CD1c-positive myeloid dendritic cell (primary cell): Measurements from ENCODE around the gene GARIN5B.
A peak's percentile ranks its signal among the peaks of the same experiment; 100 is the strongest.

Experiments
- DNase-seq: peaks from one replicate; pipeline ENCODE4 v3.0.0-alpha.2; 2016; ENCODE audit errors: extremely low spot score

The GARIN5B gene

DNA sequence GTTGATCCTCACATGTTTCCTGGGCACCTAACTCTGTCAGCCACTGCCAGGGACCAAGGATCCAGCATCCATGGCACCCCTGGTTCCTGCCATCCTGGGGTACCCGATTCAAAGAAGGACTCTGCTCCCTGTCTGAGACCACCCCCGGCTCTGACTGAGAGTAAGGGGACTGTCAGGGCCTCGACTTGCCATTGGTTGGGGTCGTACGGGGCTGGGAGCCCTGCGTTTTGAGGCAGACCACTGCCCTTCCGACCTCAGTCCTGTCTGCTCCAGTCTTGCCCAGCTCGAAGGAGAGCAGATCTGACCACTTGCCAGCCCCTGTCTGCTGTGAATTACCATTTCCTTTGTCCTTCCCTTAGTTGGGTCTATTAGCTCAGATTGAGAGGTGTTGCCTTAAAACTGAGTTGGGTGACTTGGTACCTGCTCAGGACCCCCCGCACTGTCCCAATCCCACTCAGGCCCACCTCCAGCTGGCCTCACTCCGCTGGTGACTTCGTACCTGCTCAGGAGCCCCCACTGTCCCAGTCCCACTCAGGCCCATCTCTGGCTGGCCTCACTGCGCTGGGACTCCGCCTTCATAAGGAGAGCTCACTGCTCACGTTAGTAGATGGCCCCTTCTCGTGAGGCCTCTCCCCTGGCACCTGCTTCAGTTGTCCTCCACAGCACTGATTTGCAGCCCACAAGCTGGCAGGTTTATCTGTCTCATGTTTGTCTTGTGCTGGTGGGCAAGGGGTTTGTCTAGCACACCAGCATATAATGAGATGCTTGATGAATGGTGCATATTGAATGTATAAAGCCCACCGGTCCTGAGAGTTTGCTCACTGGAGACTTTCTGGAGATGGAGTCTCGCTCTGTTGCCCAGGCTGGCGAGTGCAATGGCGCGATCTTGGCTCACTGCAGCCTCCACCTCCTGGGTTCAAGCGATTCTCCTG lies 26.6 kb upstream of the GARIN5B start:
- no peak for DNase-seq

DNA sequence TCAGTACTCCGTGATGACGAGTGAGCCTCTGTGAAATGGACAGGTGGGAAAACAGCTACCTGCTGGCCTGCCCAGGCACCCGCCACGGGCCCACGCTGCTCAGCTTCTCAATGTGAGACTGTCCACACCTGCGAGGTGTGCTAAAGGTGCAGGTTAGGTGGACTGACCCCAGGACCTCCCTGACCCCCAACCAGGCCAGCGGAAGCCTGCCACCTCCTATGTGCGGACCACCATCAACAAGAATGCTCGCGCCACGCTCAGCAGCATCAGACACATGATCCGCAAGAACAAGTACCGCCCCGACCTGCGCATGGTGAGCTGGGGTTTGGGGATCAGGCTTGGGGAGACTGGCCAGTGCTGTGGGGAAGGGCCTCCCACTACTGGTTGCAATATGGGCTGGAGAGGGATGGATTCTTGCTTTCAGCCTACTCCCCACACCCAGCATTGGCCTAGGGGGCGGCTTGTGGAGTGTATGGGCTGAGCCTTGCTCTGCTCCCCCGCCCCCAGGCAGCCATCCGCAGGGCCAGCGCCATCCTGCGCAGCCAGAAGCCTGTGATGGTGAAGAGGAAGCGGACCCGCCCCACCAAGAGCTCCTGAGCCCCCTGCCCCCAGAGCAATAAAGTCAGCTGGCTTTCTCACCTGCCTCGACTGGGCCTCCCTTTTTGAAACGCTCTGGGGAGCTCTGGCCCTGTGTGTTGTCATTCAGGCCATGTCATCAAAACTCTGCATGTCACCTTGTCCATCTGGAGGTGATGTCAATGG lies 24.9 kb upstream of the GARIN5B start:
- no peak for DNase-seq

DNA sequence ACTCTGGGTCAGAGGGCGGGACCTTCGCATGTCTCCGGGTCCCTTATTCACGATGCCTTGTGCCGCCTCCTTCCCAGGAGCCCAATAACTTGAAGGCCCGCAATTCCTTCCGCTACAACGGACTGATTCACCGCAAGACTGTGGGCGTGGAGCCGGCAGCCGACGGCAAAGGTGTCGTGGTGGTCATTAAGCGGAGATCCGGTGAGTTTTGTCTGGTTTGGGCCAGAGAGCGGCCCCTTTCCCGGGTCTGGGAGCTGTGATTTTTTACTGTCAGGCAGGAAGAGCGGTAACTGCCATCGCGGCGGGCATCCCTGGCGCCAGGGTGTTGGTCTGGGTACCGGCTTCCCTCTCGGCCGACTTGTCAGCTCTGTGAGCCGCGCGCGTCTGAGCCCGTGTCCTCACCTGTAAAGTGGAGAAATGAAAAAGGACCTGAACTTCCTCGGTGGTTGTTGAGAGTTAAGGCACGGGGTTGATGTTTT lies 23.5 kb upstream of the GARIN5B start:
- DNase-seq: no peak

DNA sequence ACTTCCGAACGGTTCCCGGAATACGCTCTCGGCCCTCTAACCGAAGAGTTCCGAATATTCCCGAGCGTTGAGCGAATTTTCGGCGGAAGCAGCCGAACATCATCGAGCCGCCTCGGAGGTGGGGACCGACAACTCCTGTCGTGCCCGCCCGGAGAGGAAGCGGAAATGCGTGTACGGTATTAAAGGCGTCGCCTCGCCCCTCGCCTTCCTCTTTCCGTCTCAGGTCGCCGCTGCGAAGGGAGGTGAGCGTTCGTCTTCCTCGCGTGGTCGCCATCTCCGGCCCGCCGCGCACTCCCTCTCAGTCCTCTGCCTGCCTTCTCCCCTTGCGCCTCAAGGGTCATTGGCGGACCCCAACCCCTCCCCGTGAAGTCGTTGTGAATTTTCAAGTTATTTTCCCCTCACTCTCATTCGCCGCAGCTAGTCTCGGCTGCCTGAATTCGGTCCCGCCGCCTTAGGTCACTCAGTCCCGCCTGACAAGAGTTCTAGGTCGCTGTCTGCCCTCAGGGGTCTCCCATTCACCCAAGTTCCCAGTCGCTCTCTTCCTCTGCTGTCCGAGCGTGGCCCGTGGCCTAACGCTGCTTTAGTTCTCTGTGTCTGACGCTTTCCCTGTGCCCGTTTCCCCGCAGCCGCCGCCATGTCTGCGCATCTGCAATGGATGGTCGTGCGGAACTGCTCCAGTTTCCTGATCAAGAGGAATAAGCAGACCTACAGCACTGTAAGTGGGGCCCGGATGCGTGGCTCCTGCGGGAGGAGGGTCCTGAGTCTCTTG lies 22.8 kb upstream of the GARIN5B start, which contains the start of gene RPL28:
Gene RPL28 (plus strand): TSS at position 209 of the 769 bp plus-strand sequence. CDS start 426 bp downstream, at position 635.
- peak; percentile 100 for DNase-seq

DNA sequence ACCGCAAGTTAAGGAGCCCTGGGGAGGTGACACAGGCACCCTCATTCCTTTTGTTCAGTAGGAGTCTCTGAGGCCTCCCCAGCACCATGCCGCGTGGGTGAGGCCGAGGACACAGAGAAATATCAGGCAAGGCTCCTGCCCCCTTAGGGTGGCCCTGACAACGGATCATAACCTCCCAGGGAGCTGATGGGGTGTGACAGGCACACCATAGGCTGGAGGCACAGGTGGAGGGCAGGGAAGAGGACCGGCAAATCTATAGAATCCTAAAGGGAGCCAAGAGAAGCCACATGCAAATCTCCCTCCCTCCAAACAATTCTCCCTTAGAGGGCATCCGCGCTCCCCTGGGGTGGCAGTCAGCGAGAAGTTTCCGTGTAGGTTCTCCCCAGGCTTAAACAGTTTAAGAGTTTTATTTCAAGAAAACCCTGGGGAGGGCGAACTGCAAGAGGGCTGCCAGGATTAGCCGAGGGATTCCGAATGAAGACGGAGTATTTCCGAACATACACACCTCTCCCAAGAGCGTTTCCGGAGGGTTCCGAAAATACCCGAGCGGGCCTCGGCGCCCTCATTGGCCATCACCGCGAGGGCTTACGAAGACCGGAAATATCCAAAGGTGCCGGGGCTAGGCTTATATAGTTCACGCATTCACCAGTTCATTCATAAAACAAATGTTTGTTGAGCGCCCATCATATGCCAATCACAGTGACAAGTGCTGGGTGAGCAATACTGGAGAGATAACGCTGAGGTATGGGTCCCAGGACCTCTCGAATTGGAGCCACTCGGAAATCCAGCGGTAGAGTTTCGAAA lies 22.1 kb upstream of the GARIN5B start:
- peak; percentile 98 for DNase-seq

DNA sequence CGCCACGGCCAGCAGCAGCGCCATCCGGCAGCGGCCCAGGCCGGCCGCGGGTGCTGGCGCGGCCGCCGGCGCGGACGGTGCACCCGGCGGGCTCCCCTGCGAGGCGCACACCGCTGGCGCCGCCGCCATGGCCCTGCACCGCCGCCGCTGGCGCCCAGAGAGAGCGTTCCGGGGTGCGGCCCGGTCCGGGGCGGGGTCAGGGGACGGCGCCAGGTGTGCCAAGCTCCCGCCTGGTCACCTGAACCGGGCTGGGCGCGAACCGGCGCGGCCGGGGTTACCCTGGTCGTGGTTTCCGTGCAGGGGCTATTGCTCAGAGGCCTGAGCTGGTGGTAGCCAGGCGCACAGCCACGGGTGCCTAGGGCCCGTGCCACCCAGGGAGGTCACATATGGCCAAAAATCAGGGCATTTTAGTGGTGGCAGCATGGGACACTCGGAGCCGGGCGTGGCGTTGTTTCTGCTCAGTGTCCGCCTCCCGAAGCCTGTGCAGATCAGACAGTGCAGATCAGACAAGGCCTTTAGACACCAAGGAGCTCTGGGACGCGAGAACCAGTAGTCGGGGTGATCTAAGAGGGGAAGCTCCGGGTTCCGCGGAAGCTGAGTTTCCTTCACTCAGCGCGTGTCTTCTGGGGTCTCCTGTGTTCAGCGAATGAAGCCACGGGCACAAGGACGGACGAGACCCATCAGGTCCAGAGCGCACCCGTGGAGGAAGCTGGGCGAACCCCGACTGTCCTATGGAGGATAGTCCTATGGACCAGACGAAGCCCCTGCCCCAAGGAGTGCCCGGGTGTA lies 21.3 kb upstream of the GARIN5B start, which contains the start of gene TMEM238:
Gene TMEM238 (minus strand): TSS at position 162 of the 789 bp plus-strand sequence. CDS start 33 bp downstream, at position 129.
- DNase-seq: peak; percentile 39

DNA sequence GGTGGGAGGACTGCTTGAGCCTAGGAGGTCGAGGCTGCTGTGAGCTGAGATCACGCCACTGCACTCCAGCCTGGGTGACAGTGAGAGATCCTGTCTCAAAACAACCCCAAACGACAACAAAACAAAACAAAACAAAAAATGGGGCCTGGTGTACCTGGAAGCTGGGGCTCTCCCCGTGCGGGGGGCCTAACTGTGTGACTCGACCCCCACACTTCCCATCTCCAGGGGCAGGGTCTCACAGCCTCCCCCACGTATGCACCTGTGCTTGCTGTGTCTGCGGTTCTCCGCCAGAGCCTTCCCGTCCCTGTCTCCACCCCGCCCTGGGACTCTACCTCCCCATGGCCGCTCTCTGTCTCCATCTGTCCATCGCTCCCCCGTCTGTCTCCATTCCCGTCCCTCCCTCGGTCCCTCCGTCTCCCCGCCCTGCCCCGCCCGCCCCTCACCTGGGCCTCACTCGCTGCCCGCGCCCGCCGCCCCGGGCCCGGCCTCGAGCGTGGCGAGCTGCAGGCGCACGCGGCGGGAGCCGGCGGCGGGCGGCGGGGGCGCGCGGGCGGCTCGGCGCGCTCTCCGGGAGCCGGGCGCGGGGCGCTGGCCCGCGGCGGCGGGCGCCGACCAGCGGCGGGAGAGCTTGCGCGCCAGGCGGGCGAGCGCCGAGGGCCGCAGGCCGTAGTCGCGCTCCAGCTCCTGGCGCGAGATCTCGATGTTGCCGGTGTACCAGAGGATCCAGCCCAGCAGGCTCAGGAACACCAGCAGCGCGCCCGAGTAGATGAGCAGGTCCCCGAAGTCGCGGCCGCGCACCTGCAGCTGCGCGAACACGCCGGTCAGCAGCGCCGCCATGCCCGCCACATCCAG lies 20.4 kb upstream of the GARIN5B start:
- peak; percentile 67 for DNase-seq

DNA sequence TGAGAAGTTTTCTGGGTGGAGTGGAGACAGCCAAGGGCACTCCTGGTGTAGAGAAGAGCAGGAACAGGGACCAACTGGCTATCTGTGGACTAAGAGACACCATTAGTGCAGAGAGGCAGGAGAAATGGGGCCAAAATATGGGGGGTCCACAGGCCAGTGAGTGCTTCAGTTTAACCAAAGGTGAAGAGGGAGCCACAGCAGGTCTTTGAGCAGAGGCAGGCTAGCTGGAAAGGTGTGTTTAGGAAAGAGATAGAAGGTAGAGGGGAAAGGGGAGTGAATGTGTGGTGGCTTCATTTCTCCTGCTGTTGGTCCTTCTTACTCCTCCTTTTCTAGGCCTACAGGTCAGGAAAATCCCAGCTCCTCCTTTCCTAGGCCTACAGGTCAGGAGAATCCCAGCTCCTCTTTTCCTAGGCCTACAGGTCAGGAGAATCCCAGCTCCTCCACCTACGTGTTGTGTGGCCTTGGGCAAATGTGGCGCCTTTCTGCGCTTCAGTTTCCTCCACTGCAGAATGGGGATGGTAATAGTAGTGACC lies 19.5 kb upstream of the GARIN5B start:
- DNase-seq: no peak

DNA sequence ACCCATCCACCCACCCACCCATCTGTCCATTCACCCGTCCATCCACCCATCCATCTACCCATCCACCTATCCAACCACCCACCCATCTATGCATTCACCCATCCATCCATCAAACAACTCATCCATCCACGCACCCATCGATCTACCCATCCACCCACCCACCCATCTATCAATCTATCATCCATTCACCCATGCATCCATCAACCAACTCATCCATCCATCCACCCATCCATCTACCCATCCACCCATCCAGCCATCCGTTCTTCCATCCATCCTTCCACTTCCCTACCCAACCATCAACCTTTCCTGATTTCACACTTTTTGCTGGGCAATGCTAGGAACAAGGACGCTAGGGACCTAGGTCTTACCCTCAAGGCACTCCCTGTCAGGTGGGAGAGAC lies 19.0 kb upstream of the GARIN5B start:
- no peak for DNase-seq

DNA sequence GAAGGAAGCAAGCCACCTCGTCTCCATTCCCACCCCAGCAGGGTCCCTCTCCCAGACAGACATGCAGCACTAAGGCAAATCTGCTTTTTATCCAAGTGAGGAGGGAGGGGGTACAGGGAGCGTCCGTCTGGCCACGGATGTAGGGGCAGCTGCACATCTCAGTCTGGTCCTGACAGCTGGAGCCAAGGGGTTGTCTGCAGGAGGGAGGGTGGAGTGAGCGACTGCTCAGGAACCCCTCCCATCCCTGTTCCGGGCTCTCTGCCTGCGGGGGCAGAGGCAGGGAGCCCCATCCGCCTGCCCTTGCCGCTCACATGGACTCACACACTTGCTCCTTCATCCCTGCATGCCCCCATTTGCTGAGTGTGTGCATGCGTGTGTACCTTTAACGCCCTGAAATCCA lies 16.1 kb upstream of the GARIN5B start:
- DNase-seq: no peak

DNA sequence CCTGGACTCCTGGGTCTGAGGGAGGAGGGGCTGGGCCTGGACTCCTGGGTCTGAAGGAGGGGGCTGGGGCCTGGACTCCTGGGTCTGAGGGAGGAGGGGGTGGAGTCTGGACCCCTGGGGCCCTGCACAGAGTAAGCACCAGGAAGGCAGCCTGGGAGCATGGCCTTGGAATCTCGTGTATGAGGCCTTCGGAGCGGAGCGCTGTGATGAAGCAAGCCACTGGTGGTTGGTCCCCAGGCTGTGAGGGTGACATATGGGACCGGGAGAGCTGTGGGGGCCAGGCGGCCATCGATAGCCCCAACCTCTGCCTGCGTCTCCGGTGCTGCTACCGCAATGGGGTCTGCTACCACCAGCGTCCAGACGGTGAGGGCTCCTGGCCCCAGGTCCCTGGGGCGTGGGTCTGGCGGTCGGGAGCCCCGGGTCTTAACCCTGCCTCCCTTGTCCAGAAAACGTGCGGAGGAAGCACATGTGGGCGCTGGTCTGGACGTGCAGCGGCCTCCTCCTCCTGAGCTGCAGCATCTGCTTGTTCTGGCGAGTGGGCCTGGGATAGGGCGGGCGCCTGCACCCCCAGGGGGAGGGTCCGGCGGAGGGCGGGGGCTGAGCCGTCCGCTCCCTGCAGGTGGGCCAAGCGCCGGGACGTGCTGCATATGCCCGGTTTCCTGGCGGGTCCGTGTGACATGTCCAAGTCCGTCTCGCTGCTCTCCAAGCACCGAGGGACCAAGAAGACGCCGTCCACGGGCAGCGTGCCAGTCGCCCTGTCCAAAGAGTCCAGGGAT lies 14.5 kb upstream of the GARIN5B start:
- no peak for DNase-seq

DNA sequence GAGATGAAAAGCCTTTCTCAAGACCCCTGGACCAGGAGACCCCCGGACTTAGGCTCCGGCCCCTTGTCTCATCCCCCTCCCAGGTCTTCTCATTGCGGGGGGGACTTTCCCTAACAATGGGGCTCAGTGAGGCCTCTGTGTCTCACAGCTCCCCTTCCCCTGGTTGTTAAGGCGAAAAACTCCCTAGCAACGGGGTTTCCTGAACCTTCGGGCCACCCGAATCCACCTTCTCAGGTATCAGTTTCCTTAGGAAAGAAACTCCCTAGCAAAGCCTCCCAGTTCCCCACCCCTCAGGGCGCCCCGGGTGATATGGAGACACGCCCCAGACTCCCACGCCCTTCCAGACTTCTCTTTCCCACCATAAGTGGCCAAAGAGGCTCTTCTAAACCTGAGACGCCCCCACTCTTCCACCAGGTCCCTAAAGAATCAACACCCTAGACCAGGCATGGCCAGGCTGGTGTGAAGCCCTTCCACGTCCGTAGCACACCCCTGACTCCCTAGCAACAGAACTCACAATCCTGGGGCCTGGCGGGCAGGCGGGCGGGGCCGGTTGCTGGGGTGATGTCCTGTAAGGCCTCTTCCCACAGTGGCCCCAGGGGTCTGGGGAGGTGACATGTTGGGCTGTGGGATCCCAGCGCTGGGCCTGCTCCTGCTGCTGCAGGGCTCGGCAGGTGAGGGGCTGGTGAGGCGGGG lies 13.3 kb upstream of the GARIN5B start, which contains the start of gene TMEM190:
Gene TMEM190 (plus strand): TSS at position 586 of the 693 bp plus-strand sequence. CDS start 28 bp downstream, at position 614.
- DNase-seq: no peak

DNA sequence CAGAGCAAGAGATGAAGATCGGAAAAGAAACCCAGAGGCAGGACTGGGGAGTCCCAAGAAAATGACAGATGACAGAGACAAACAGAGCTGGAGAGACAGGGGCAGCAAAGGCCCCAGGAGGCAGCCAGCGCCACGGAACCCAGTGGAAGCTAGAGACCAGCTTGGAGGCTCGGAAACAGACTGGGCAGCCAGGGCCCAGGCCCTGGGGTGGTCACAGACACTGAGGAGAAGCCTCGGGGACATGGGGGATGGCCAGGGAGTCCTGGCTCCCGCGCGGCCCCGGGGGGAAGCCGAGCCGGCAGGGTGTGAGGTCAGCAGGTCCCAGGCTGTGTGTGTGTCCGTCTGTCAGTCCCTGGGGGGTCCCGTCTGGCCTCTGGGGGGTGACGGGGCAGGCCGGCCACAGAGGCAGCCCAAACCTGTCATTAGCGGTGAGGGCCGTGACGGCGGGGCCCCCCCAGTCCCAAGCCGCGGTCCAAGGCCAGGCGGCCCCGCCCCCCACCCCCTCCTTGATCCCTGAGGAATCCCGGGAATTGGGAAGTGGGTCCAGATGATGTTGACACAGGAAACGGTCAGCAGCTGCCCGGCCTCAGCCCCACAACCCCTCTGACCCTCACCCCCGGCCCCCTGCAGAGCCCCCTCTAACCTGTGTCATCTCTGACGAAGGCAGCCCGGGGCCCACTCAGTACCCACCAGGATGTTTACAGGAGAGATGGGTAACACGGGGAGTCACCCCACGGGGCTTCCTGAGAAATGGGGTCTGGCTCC lies 11.1 kb upstream of the GARIN5B start:
- no peak for DNase-seq

DNA sequence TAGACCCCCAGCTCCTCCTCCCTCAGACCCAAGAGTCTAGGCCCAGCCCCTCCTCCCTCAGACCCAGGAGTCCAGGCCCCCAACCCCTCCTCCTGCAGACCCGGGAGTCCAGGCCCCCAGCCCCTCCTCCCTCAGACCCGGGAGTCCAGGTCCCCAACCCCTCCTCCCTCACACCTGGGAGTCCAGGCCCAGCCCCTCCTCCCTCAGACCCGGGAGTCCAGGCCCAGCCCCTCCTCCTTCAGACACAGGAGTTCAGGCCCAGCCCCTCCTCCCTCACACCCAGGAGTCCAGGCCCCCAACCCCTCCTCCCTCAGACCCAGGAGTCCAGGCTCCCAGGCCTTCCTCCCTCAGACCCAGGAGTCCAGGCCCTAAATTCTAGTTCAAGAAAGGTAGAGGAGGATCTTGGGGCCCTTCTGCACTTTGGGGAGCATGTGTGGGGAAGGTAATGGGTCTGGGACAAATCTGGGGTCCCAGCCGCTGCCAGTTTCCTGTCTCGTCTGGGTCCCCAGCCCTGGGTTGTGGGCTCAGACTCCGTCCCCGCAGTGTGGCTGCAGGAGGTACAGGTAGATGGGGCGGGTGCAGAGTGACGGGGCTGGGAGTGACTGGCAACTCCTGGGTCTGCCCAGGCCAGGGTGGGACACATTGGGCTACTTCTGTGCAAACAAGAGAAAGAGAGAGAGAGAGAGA lies 10.4 kb upstream of the GARIN5B start:
- no peak for DNase-seq

DNA sequence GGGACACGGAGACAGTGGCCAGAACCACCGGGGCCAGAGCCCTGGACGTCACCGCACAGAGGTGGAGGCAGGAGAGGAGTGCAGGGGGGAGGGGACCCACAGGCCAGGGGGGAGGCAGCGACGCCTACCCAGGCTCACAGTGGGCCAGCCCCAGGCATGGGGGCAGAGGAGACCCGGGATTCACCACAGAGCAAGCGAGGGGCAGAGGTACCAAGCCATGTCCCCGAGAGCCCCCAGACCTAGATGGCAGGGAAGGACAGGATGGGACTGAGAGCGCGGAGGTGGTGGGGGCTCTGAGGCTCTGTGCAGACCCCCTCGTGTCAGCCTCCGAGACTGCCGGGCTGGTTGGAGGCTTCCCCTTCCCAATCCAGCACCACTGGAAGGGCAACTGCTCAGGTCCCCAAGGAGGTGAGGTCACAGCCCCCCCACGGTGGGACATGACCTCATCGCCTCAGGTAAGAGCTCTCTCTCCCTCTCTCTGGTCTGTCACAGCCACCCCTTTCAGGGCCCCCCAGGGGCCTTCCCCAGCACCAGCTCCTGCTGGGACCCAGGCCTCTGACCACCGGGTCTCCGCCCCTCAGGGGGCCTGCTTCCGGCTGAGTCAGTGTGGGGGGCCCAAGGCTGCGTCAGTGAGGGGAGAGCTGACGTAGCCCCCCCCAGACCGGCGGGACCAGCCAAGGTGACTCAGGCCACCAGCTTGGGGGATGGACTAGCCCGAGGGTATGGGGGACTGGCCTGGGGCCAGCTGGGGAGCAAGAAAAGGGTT lies 9.4 kb upstream of the GARIN5B start:
- no peak for DNase-seq
